ENCODE data around the gene C2orf92.
"Not testable (repeated sequence)": the region's sequence is repeated elsewhere in the genome, so short reads cannot be mapped to it uniquely, and the experiment has no call there.

Gene C2orf92

DNA sequence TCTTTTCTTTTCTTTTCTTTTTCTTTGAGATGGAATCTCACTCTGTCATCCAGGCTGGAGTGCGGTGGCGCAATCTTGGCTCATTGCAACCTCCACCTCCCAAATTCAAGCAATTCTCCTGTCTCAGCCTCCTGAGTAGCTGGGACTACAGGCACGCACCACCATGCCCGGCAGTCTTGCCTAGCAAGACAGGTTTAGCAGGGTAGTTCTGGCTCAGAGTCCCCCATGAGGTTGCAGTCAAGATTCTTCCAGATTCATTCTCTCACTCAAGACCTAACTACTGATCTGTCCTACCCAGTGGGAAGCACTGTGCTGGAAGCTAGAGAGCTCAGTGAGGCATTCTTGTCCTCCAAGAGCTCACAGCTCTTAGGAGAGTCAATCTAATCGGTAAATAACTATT lies 26.2 kb downstream of the C2orf92 start:
- no peak for DNase-seq

DNA sequence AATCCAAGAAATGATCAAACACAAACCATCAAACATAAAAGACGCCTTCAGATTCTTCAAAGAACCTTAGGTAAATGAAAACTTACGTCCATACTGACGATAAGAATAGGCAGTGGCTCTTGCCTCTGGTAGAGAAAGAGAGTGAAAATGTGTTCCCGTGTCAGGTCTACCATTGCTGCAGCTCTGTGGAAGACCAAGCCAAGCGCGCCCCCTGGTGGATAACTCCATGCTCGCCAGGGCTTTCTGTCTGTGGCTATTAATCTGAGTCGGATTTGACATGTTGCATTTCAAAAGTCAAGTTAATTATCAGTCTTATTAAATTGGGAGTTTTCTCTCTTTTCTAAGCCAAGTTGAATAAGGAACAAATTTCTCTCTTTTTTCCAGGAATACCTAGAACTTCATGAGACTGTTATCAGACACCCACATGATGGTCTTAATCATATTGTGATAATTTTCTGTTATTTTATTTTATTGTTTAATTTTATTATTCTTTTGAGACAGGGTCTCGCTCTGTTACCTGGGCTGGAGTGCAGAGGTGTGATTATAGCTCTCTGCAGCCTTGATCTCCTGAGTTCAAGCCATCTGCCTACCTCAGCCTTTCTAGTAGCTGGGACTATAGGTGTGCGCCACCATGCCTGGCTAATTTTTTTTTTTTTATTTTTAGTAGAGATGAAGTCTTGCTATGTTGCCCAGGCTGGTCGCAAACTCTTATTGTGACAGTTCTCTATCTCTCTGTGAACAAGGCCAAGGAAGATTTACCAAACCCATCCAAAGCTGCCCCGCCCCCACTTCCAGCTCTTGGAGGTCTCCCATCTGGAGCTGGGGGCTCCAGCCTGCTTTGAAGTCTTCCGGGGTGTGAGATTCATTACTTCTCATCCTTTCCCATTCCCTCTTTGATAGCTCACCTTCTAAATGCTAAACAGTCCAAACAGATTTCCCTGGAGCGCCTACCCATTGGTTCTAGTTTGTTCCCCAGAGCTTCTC lies 28.0 kb downstream of the C2orf92 start:
- DNase-seq: peak; percentile 77

DNA sequence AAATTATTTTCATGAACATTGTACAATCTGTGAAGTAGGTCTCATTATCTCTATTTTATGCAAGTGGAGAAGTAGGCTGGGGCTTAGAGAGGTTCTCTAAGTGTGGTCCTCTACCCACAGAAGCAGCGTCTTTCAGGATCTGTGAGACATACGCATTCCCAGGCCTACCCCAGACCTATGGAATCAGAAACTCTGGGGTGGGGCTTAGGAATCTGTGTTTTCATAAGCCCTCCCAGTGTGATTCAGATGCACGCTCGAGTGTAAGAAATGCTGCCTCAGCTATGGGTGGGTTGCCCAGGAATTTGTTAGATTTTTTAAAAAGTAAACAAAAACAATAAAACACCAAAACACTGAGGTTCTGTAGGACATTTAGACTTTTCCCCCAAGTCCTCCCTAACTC lies 29.0 kb downstream of the C2orf92 start:
- no peak for DNase-seq

DNA sequence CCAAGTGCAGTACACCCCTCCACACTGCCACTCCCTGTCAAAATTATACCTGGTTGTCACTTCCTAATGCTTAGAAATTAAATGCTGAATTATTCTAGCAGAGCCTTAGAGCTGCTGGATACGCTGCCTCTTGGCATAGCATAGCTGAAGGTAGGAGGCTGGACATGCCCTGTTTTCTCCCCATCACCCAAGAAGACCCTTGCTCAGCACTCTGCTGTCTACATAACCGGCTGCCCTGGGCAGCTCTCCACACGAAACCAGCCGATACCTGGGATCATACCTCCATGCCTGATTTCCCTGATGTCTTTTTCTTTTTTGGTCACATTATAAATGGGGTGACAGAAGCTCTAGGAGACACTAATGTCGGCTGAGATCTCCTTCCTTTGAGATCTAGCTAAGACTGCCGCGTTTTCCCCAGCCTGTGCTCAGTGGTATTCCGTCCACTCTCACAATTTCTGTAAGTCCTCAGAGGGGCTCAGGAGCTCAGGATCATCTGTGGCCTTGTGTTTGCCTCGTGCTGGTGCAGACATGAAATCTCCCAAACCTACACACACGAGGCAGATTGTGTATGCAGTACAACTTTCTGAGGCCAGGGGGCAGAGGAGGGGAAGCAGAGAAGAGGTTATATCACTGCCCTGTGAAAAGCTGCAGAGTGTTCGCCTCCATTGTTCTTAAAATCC lies 30.4 kb downstream of the C2orf92 start:
- DNase-seq: peak; percentile 50

DNA sequence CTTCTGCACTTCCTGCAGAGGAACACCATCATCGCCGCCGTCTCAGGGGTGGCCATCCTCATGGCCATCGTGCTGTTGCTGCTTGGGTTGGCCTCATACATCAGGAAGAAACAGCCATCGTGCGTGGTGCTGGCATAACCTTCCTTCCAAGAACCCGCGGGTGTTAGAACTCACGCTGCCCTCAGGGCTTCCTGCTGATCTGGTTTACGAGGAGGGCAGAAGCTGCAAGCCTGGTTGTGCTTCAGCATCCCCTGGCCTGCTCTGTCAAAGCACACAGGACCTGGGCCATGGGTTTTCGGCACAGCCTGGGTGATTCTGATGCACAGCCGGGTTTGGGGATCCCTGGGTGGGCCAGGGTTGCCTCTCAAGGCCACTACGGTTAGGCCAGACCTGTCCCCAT lies 31.7 kb downstream of the C2orf92 start:
- no peak for DNase-seq

DNA sequence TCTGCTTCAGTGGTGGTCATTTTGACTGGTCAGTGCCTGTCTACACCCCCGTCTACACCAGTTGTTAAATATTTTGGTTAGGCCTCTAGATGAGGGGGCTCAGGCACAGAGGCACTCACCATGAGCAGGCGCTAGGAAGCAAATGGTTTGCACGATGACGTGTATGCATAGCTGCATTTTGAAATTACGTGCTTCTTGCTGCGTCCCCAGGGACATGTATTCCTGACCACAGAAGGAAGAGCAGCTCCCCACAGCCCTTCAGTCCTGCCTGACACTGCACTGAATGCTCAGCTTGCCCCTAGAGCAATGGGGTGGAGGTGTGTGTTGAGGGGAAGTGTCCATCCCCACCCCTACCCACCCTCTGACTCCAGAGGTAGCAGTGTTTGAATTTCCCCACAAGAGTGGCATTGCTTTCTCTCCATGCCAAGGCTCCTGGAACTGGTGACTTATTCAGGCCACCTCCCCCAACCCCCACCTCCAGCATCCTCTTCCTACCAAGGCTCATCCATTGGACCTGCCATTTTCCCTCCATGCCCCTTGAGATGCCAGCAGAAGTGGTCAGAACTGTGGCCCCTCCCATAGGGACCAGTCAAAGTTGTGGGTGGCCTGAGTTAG lies 32.4 kb downstream of the C2orf92 start:
- peak; percentile 54 for DNase-seq

DNA sequence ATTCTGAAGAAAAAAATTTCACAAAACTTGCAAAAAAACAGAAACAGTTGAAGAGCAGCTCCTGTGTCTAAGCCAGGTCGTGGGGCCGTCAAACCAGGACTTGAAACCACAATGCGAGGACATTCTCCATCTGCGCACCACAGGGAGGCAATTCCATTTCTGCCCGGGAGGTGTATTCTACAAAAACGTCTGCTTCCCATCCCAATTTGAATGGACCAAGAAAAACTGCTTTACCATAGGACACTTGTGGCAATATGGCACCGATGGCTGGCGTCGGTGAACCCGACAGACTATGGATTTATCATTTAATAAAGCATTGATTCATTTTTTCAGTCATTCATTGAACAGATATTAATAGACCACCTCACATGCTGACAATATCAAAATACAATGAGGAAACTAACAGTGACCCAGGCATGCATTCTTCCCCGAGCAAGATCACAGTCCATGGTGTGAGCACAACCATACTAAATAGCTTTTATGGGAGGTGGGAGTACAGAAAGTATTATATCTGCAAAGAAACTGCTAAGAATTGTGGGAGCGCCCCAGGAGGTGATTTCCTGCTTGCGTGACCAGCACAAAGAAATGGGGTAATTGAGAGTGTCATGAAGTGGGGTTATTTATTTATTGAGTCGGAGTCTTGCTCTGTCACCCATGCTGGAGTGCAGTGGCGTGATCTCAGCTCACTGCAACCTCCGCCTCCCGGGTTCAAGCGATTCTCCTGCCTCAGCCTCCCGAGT lies 33.4 kb downstream of the C2orf92 start:
- no peak for DNase-seq

DNA sequence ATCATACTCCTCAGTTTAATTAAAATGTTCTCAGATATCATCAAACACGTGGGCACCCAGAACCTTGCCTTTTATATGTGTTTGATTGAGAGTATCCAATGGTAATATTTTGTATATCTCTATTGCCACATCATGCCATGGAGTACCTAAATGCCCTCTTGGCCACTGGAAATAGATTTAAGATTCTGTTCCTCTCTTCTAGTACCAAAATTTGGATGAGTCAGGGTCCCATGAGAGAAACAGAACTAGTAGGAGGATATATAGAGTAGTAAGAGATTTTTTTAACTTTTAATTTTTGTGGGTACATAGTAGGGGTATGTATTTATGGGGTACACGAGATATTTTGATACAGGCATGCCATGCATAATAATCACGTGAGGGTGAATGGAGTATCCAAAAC lies 34.2 kb downstream of the C2orf92 start:
- no peak for DNase-seq

DNA sequence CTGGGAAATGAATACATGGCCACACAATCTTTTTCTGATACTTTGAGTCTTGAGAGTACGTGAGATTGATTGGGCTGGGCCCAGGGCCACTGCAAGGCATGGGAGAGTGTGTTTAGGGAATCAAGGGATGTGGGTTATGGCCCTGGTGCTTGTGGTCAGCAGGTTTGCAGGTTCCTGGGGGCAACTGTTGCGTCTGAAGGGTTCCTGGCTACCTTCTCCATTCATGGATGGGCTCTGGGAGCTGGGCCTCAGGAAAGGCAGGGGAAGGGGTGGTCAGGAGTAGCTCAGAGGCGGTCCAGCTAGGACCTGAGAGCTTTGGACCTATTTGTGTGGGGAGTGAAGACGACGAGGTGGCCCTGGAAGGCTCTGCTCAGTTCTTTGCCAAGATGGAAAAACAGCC lies 35.5 kb downstream of the C2orf92 start:
- DNase-seq: no peak

DNA sequence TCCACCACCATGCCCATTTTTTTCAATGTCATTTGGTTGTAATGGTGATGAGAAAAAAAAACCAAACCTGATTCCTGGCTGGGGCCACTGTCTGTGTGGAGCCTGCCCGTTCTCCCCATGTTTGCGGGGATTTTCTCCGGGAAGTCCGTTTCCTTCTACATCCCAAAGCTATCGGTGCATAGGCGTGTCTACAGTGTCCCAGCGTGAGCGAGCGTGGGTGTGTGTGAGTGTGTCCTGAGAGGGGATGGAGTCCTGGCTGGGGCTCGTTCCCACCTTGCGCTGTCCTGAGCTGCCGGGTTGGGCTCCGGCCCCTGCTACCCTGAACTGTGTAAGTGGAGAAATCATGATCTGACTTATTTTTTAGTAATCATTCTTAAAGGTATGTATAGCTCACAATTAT lies 36.6 kb downstream of the C2orf92 start:
- DNase-seq: no peak

DNA sequence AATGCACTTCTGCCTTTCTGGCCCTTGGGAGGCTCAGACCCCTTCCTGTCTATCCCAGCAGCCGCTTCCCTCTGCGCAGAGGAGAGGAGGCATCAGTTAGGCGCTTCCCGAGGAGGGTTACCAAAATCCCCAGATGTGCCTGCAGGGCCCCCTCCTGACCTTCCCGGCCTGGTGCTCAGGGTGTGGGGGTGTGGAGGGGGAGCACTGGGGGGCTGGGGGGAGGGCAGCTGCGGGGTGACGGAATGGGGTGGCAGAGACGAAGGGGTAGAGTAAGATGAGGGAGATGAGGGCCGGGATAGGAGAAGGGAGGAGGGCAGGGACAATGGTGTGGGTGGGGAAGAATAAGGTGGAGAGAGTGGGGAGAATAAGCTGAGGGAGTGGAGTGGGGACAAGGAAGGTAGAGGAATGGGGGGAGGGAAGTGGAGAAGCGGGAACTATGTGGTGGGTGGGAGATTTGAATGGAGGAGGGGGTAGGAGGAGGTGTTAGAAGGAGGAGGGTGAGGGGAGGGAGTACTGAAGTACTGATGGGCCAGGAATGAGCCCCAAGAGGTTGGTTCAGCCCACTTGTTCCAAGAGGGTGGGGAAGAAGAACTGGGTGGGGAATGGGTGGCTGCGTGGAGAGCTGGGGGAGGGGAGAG lies 37.3 kb downstream of the C2orf92 start:
- DNase-seq: no peak

DNA sequence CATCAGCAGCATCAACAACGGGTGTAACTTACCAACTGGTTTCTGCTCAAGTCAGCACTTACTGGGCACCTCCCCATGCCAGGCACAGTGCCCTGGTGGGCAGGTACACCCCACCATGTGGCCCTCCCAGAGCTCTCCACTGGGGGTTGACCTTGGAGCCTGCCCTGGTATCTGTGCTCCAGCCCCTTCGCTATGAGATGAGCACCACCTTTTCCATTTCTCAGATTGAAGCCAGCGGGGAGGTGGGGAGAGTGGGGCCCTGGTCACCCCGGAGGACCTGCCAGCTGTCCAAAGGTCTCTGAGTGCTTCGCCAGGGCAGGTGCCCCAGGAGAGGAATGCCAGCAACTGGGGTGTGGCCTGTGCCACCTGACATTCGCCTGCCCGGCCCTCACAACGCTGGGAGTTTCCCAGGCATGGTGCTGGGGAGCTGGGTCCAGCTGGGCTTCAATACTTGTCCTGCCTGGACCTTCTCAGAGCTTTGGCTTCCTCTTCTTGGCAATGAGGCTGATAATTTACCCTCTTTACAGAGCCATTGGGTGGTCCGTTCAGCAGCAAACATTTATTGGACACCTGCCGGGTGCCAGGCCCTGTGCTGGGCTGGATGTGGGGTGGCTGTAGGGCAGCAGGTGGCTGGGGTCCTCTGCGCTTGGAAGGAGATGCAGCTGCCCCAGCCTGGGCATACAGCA lies 38.0 kb downstream of the C2orf92 start:
- no peak for DNase-seq

DNA sequence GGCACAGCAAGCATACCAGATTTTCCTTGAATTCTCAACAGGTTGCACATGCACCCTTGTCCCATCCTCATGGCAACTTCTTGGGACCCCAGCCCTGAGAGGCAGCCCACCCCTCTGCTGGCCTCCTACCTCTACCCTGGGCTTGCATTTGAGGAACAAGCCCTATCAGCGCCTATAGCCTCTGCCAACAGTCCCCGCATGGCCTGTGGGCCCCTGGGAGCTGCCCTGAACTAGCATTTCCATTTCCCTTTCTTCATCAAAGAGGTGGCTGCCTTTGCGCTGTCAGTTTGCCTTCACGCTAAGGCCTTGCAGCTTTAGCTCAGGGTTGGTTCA lies 38.5 kb downstream of the C2orf92 start:
- no peak for DNase-seq

DNA sequence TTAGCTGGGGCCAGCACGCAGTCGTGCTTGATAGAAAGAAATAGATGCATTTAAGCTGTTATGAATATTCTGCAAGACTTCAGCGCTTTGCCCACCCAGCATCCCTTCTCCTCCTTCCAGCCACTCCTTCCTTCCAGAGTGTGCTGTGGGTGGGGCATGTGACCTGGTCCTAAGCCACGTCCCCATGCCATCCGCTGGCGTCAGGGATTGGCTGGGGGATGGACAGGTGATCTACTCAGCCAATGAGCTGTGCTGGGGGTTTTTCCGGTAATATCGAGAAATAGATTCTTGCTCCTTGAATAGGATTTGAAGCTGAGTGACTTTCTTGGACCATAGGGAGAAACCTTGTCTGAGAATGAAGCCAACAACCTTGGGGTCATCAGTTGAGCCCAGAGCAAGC lies 39.1 kb downstream of the C2orf92 start:
- no peak for DNase-seq

DNA sequence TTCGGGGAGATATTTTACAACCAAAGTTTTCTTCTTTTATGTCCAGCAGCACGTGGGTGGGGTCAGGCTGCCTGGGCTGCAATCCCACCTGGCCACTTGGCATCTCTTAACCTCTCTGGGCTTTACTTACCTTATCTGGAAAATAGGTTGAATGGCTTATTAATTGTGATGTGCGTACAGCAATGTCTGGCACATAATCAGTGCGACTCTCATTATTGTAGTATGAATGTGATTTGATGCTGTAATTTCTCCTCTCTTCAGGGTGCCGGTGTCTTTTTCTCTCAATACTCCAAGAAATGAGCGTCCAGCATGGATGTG lies 41.8 kb downstream of the C2orf92 start:
- DNase-seq: no peak

DNA sequence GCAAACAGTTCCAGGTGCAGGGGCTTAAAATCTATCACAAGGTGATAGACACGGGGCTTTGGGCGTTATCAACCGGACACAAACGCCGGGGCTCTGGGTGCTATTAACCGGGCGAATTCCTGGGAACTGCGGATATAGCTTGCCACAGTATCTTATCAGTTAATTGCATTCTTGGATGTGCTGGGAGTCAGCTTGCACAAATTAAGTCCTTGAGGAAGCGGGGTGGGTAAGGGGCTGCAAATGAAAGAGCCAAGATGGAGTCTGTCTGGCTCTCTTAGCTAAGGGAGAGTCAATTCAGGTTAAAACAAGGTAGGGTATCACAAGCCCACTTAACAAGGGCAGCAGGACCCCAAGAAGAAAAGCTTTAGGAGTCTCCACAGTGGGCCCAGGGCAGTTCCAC lies 42.7 kb downstream of the C2orf92 start:
- DNase-seq: not testable (repeated sequence)

DNA sequence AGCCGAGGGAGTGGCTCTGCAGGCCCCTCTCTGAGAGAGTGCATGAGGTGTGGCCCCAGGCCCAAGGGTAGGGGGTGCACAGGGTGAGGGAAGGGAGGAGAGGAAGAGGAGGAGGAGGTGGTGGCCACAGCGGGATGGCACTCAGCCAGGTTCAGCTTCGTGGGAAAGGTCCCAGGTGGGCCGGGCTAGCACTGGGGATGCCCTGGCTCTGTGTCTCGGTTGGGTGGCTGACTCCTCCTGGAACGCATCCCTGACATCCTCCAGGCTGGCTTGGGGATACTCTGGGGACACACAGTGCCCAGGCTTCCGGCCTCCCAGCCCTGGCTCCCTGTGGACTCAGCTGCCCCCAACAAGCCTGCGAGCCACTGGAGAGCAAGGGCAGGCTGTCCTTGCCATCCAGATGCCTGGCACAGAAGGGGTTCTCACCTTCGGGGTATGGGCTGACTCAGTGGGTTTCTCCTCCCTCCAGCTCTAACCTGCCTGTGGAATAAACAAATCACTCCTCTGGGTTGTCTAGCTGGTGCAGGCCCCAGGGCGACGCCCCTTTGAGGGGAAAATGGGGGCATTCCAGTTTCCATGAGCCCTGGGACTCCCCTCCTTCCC lies 43.3 kb downstream of the C2orf92 start:
- DNase-seq: no peak

DNA sequence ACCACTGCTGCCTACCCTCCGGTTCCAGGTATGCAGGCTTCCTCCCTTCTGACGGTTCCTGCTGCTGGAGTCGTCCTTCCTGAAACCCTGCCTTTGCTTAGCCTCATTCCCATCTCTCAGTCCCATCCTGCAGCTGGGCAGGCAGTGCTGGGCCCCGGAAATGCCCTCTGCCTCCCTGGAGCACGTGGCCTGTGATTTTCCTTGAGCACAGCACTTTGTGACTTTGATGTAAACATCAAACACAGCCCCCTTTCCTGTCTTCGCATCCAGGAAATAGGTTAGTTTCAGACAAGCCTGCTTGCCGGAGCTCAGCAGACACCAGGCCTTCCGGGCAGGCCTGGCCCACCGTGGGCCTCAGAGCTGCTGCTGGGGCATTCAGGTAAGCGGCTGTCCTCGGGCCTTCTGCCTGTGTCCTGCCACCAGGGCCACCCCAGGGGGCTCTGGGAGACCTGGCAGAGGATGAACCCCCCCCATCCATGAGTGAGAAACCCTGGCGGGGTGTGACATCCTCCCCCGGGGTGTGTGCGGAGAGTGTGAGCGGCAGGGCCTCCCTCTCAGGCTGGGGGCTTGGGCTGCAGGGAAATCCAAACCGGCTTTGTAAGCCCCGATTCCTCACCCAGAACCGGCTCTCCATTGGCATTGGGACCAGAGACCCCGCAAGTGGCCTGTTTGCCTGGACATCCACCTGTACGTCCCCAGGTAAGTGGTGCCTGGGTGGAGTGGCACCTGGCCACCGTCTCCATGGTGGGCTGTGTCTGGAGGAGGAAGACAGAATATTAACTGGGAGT lies 44.0 kb downstream of the C2orf92 start, which contains the start of gene ZAP70:
Gene ZAP70, plus strand, starts transcription at position 281 of the 788 bp plus-strand sequence. CDS start 10,461 bp downstream, outside the sequence.
- DNase-seq: no peak

DNA sequence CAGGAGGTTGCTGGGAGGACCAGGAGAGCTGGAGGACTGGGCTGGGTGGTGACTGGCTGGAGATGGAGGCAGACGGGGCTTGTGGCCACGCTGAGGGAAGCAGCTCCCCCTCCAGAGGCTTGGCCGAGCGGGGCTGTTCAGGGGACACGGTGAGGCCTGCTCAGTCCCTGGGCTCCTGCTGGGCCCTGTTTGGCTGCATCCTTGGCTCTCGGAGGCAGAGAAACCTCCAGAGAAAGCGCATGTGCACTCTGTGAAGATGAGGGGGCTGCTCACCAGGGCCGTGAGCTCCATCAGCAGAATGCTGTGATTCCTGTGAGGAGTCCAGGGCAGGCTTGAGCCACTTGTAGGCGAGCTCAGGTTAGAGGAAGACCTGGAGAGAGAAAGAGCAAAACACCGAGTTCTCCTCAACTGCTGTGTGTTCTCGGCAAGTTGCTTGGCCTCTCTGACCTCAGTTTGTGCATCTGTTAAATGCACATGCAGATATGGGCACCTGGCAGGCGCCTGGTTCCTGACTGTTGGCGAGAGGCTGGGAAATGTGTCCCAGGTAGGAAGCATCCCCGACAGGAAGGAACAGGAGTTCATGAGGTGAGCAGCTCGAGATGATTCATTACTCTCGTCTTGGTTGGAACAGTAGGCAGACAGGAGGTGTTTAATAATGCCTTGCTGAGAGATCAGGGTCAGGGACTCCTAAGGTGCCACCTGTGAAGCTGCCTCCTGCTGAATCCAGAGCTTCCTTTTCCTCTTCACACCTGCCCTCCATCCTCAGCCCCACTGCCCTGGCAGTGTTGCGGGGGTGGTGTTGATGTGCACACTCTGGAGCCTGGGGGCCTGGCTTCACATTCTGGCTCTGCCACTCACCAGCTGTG lies 44.8 kb downstream of the C2orf92 start:
- no peak for DNase-seq

Data from fibroblast of upper back skin (primary cell).